Esophagus mucosa (tissue), 1 donor: ENCODE measurements around the gene OLFML2A. TPM values are rescaled to one million over a fixed set of nuclear protein-coding genes. Genes with fewer than 3 reads are reported as not detected.
"Not testable (repeated sequence)": the region's sequence is repeated elsewhere in the genome, so short reads cannot be mapped to it uniquely, and the experiment has no call there.

Experiments
- ATAC-seq: fragments of 200-7000 bp; cut with Tn5 transposase; one replicate; pipeline ENCODE4 v1.9.1; 2020
- total RNA-seq: library from RNA; stranded (reverse); gene quantifications from one replicate; pipeline ENCODE4 v1.2.4, GENCODE V29; 2023
- donor health status: DM: yes; HTN: yes; CAD: no.

The OLFML2A gene
- total RNA-seq, 1 donor from 2014 or later: 12.3 TPM

DNA sequence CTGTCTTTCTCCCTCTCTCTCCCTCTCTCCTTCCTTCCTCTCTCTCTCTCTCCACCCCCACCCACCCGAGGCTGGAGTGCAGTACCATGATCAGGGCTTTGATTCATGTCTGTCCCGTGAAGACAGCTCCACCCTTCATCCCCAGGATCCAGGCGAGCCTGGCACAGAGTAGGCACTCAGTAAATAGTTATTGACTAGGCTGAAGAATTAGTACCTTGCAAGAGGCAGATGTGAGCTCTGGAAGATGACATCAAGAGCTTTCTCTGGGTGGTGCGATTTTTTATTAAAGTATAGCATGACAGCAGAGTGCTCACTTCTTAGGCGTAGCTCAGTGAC lies 52.4 kb downstream of the OLFML2A start:
- ATAC-seq: no peak

DNA sequence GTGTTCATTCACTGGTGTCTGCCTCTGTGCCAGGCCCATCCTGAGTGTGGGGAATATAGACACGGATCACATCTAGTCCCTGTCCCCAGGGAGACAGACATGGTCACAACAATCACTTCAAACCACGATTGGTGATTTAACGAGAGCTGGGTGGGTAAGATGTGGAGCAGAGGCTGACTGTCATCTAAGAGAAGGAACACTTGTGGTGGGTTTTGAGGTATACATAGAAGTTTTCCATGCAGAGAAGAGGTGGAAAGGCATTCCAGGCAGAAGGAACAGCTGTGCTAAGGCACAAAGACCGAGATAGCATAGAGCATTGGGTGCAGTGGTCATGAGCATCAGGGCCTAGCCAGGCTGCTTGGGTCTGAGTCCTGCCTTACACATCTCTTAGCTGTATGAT lies 53.7 kb downstream of the OLFML2A start:
- ATAC-seq: no peak

DNA sequence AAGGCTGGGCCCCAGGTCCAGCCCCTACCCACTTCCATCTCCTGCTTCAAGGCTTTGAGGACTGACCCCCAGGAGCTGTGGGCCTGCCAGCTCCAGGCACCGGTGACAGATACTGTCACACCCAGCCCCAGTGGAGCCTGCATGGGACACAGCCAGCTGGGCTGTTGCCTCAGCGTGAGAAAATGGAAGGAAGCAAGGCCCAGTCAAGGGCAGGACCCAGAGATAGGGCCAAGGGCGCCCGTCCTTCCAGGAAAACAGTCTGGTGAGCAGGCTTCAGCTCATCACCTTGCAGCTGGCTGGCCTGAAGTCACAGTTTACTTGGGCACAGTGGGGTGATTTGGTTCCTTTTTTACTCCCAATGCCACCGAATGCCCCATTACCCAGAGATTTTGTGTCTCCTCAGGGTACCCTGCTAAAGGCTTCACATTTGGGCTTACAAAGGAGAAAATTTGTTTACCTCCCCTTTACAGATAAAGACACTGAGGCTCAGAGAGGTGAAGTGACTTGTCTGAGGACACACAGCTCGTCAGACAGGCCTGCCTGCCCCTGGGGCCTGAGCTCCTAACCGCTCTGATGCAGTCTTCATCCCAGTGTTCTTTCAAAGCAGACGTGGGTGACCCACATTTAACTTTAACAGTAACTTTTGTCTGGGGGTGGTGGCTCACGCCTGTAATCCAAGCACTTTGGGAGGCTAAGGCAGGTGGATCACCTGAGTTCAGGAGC lies 54.9 kb downstream of the OLFML2A start:
- ATAC-seq: peak; percentile 14

DNA sequence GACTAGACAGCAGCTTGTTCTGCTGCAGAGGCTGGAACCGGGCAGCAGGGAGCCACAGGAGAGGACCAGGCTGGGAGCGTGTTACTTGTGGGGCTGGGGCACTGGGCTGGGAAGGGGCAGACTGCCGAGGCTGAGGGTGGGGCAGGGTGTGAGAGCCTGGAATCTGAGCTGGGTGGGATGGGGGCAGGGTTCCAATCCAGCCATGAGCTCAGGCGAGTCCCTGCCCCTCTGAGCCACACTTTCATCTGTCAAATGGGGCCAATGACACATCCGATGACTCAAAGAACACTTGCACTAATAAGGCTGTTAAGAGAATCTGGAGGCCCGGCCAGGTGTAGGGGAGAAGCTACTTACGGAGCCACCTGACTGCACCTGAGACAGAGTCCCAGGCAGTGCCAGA lies 57.7 kb downstream of the OLFML2A start:
- ATAC-seq: peak; percentile 95

DNA sequence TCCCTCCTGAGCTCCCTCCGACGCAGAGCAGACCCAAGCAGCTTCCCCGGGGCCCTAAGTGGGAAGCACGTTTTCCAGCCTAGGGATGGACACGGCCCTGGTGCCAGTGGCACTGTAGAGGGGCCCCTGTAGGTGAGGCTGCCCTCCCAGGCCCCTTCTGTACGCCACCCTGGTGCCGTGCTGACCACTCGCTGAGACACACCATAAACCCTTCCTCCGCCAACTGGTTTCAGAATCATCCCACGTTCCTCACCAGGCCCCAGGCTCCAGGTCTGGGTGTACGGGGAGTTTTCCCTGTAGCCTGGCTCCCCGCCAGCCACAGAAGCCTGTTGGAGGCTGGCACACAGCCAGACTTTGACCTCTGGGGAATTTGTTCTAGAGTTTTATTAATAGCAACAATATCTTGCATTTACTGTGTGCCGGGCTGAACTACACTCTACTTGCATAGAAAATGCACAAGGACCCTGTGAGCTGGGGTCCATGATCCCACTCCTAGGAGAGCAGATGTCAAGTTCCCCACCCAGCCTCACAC lies 58.2 kb downstream of the OLFML2A start:
- peak; percentile 20 for ATAC-seq

DNA sequence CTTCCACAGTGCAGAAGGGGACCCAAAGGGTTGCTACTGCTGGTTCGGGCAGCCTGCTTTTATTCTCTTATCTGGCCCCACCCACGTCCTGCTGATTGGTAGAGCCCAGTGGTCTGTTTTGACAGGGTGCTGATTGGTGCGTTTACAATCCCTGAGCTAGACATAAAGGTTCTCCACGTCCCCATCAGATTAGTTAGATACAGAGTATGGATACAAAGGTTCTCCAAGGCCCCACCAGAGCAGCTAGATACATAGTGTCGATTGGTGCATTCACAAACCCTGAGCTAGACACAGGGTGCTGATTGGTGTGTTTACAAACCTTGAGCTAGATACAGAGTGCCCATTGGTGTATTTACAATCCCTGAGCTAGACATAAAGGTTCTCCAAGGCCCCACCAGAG lies 61.2 kb downstream of the OLFML2A start:
- ATAC-seq: not testable (repeated sequence)

DNA sequence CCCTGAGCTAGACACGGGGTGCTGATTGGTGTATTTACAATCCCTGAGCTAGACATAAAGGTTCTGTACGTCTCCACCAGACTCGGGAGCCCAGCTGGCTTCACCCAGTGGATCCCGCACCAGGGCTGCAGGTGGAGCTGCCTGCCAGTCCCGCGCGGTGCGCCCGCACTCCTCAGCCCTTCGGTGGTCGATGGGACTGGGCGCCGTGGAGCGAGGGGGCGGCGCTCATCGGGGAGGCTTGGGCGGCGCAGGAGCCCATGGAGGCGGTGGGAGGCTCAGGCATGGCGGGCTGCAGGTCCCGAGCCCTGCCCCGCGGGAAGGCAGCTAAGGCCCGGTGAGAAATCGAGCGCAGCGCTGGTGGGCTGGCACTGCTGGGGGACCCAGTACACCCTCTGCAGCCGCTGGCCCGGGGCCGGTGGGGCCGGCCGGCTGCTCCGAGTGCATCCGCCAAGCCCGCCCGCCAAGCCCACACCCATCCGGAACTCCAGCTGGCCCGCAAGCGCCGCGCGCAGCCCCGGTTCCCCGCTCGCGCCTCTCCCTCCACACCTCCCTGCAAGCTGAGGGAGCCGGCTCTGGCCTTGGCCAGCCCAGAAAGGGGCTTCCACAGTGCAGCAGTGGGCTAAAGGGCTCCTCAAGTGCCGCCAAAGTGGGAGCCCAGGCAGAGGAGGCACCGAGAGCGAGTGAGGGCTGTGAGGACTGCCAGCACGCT lies 61.8 kb downstream of the OLFML2A start:
- ATAC-seq: not testable (repeated sequence)

DNA sequence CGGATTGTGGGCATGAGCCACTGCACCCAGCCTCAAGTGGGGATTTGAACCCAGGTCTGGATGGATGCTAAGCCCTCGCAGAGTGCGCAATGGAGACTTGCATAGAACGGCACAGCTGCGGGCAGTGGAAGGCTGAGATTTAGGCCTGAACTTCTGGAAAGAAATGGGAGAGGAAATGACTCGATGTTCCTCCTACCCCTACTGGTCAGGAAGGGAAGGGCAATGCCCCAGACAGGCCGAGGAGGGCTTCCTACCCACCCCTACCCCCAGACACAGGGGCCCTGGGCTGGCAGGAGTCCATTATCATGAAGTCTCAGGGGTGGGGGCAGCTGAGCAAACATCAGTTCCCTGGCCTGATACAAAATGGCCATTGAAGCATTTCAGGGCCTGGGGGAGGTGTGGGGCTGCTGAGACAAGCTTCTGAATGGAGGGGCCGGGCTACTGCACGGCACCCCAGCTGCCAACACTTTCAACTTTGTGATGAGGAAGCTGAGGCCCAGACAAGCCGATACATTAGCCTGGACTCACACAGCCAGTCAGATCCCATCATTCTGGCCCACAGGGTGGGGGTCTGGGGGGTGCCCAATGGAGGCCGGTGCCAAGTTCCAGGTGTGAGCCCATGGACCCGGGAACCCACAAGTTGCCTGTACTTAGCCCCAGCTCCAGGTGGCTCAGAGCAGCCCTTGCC lies 62.8 kb downstream of the OLFML2A start:
- peak; percentile 15 for ATAC-seq

DNA sequence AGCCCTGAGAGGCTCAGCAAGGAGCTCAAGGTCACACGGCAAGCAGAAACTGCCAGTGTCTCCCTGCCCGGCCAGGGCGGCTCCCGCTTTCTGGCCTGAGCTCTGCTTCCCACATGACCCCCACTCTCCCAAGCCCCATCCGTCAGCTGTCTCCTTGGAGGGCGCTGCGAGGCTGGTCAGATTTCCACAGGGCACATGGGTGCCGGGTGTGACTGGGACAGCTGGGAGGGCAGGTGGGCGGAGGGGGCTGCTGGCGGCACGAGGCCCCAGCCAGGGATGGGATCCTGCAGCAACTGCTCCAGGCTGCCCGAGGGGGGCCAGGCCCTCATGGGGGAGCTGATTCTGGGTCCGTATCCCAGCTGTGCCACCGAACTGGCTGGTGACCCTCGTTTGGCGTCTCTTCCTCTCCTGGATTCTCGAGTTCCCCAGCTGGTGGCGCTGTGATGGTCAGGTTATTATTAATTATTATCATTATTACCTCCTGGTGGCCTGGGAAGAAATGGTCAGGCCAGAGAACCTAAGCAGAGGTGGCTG lies 63.4 kb downstream of the OLFML2A start:
- ATAC-seq: no peak

DNA sequence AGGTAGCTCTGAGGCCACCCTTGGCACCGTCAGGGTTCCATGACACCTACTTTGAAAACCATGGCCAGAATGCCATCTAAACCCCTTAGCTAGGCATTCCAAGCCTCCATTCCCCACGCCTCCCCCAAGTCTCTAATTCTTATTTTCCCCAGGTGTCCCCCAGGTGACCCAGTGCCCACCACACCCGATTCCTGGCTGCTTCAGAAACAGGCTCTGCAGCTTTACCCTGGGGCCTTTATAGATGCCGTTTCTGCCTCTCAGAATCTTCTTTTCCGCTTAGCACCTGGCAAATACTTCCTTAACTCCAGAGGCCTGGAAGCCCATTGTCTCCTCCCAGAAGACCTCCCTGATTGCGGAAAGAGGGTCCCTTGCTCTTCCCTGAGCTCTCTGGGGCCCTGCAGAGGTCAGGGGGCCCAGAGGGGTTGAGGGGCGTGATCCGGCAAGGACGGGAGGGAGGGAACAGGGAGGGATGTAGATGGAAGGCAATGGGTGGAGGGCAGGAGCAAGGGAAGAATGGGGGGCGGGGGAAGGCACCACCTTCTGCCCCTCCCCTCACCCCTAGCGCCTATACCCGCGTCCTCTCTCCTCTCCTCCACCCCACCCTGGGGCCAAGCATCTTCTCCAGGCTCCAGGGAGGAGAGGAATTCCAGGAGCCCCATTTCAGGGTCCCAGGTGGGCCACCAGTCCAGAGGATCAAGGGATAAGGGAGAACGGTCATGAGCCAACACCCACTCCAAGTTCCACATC lies 64.3 kb downstream of the OLFML2A start:
- peak; percentile 27 for ATAC-seq

DNA sequence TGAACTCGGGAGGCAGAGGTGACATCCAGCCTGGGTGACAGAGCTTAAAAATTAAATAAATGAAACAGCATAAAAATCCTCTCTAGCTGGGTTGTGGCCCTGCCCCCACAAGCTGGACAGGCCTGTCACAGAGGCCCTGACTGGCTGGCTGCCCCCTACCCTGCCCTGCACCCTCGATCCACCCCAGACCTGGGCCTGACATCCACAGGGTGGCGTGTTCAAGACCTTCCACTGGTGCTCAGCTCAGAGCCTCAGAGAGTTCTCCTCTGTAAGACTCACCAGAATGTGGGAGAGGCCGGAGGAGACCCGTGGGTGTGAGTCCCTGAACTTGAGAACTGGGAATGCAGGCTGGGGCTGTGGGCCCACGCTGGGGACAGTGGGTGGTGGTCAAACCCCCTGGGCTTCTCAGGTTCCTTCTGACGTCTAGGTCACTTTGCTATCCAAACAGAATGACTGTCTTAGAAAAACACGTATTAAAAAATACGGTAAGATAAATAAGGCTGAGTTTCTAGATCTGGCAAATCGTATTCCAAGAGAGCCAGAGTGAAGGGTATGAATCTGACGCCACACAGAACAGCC lies 66.6 kb downstream of the OLFML2A start:
- peak; percentile 15 for ATAC-seq

DNA sequence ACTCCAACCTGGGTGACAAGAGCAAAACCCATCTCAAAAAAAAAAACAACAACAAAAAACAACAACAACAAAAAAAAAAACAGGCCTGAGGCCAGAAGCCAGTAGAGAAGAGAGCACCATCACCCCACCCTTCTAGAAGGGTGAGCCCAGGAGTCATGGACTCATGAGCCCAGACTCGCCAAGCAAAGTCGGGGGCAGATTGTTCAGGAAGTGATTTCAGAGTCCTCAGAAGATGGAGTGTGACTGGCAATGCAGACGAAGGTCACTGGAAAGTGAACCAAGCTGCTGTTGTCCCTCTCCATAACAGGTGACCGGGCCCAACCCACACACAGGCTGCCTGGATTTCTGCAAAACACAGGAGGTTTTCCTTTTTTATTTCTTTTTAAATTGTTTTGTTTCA lies 67.4 kb downstream of the OLFML2A start:
- peak; percentile 31 for ATAC-seq

DNA sequence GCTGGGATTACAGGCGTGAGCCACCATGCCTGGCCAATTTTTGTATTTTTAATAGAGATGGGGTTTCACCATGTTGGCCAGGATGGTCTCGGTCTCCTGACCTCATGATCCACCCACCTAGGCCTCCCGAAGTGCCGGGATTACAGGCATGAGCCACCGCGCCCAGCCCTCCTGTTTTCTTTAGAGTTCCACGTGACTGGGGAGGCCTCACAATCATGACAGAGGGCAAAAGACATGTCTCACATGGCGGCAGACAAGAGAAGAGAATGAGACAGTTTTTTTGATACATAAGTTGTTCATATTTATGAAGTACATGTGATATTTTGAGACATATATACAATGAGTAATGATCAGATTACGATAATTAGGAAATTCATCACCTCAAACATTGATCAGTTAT lies 69.5 kb downstream of the OLFML2A start:
- not testable (repeated sequence) for ATAC-seq

DNA sequence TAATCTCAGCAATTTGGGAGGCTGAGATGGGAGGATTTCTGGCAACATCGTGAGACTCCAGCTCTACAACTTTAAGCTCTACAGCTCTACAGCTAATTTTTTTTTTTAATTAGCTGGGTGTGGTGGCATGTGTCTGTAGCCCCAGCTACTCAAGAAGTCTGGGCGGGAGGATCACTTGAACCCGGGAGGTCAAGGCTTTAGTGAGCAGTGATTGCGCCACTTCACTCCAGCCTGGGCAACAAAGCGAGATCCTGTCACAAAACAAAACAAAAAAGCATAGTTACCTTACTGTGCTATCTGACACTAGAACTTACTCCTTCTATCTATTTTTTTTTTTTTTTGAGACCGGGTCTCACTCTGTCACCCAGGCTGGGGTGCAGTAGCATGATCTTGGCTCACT lies 70.0 kb downstream of the OLFML2A start:
- ATAC-seq: no peak

DNA sequence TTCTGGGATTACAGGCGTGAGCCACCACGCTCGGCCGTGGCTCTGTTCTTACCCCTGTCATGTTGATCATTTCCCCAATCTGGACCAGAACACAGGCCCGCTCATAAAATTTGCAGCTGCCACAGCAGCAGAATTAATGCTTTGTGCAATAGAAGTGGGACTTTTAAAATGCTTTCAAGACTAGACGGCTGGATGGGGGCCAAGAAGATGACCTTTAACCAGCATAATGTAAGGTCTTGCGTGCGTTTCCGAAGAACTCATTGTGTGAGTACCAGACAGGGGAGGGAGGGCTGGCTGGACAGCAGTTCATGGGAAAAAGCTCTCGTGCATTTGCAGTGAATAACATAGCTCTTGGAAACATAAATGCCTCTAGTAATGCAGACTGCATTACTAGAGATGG lies 72.9 kb downstream of the OLFML2A start:
- no peak for ATAC-seq

DNA sequence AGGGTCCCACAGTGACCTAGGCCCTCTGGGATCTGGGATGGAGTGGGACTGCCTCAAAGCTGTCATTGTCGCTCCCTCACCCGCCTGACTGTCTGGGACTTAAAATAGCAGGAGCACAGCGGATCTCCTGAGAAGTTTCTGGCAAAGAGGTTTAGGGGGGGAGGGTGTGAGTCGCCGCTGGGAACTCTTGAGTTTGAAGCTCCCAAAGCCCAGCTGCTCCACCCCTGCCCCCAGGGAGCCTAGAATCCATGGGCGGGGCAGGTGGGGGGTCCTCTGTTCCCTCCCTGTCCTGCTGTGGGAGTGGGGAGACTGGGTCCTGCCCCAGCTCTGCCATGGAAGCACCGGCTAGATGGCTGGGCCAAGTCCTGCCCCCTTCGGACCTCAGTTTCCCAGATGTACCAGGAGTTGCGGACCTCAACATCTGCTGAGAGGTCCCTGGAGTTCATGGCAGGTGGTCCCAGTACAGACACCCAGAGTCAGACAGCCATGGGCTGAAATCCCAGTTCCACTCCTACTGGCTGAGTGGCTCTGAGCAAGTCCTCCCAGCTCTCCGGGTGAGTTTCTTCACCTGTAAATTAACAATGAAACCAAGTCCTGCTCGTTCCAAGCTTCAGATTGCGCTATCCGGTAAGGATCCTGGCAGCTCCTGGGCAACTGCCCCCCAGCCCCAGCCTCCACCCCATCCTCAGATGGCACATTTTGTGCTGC lies 75.3 kb downstream of the OLFML2A start:
- no peak for ATAC-seq

DNA sequence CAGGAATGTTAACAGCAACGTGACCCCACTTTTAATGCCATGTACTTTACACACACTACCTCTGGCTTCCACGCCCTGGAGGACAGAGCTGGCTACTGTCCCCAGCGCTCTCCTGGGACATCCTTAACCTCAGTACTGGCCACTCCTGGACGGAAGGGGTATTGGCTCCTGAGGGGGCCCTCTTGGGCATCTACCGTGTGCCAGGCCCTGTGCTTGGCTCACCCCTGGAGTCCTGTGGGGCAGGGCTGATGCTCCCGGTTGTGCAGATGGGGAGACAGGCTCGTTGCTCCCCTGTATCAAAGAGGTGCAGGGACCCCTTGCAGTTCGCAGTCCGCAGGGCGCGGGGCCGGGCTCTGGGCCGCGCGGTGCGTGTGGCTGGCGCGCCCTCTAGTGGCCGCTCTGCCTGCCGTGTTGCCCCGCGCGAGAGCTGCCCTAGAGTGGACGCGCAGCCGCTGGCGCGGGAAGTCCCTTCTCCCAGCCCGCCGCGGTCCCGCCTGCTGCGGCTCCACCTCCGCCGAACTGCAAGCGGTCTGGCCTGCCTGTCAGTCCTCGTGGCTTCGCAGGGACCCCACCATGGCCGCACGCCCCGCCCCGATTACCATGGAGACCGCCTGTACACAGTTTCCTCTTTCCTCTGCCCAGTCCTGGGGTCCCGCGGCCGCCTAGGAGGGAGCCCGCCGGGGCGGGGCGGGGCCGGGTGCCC lies 76.0 kb downstream of the OLFML2A start, which contains the start of gene WDR38:
Gene WDR38, plus strand, starts transcription at position 632 of the 703 bp plus-strand sequence. CDS start 72 bp downstream, outside the sequence.
- ATAC-seq: peak; percentile 74

DNA sequence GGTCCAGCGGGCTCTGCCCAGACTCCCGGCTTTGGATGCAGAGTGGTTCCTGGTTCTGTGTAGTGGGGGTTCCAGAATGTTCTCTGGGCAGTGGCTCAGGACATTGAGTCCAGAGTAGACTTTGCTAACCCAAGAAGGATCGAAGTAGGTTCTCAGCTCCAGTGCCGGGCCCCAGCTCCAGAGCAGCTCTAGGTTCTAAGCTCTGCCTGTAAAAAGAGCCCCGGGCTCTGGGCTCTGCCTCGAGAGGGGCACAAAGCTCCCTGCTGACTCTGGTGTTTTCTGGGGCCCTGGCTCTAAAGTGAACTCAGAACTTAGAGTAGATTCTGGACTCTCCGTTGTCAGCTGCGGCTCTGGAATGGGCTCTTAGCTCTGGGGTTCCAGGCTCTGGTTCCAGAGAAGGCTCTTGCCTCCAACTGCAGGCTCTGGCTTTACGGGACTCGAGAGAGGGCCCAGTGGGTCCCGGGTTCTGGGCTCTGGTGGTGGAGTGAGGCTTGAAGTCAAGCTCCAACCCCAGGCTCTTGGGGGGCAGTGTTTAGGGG lies 76.7 kb downstream of the OLFML2A start:
- ATAC-seq: no peak

DNA sequence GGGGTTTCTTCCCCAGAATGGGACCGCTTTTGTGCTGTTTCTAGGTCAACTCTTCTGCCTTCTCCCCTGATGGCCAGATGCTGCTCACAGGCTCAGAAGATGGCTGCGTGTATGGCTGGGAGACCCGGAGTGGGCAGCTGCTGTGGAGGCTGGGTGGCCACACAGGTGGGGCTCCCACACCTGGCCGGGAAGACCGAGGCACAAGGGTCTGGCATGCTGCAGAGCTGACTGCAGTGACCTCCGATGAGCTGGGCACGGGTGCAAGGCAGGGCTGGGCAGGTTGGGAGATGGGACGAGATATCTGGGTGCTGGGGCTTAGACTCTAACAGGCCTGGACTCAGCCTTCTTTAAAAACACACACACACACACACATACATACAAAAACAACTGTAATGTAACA lies 77.2 kb downstream of the OLFML2A start:
- no peak for ATAC-seq

DNA sequence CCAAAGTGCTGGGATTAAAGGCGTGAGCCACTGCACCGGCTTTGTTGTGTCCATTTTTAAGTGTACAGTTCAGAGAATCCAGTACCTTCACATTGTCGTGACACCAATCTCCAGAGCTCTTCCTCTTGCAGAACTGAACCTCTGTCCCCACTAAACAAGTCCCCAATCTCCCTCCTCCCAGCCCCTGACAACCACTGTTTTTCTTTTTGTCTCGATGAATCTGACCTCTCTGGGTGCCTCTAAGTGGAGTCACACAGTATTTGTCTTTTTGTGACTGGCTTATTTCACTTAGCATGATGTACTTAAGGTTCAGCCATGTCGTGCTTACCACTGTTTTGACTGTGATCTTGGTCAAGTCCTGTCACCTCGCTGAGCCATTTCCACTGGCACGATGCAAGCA lies 77.9 kb downstream of the OLFML2A start:
- ATAC-seq: no peak
